GM23338 (cell line): ENCODE measurements around the gene FGF19. TPM values are rescaled to one million over a fixed set of nuclear protein-coding genes. Genes with fewer than 3 reads are reported as not detected.

Experiments used
- ATAC-seq: fragments of 200-7000 bp; cut with Tn5 transposase; 3 replicates; pipeline ENCODE4 v1.9.1; 2020
- DNase-seq: peaks from one replicate; pipeline ENCODE4 v3.0.0-alpha.2; 2015; ENCODE audit warnings: low spot score
- H2AFZ ChIP-seq: fragments of 200-600 bp; sonication (generic); 2 replicates; pipeline ENCODE4 v1.8.0; 2016; ENCODE audit warnings: antibody characterized with exemption, mild to moderate bottlenecking, moderate library complexity
- H3F3A ChIP-seq: fragments of 200-600 bp; sonication (generic); replicated peaks from 2 replicates; pipeline ENCODE4 v1.8.0; 2017; ENCODE audit warnings: antibody characterized with exemption, mixed run types, low read depth
- H3K27ac ChIP-seq: fragments of 200-600 bp; sonication (generic); 2 replicates; pipeline ENCODE4 v1.6.1; 2016; ENCODE audit warnings: low read depth
- H3K27me3 ChIP-seq: fragments of 200-600 bp; sonication (generic); 2 replicates; pipeline ENCODE4 v1.8.0; 2016; ENCODE audit warnings: mild to moderate bottlenecking, mixed run types, moderate library complexity; ENCODE audit not compliant: insufficient read depth
- H3K36me3 ChIP-seq: fragments of 200-600 bp; sonication (generic); 2 replicates; pipeline ENCODE4 v1.8.0; 2016; ENCODE audit warnings: mild to moderate bottlenecking; ENCODE audit not compliant: insufficient read depth
- H3K4me1 ChIP-seq: fragments of 200-600 bp; sonication (generic); 2 replicates; pipeline ENCODE4 v1.8.0; 2016; ENCODE audit warnings: mild to moderate bottlenecking, moderate library complexity; ENCODE audit not compliant: insufficient read depth
- H3K4me2 ChIP-seq: fragments of 200-600 bp; sonication (generic); 2 replicates; pipeline ENCODE4 v1.7.1; 2017; ENCODE audit warnings: mixed run types
- H3K4me3 ChIP-seq: fragments of 200-600 bp; sonication (generic); 2 replicates; pipeline ENCODE4 v1.6.1; 2016; ENCODE audit warnings: mixed run types
- H3K79me2 ChIP-seq: fragments of 200-600 bp; sonication (generic); replicated peaks from 2 replicates; pipeline ENCODE4 v1.8.0; 2017; ENCODE audit warnings: mild to moderate bottlenecking; ENCODE audit not compliant: insufficient read depth
- H3K9me2 ChIP-seq: fragments of 200-600 bp; sonication (generic); 2 replicates; pipeline ENCODE4 v1.8.0; 2017; ENCODE audit not compliant: insufficient read depth
- H4K20me1 ChIP-seq: fragments of 200-600 bp; sonication (generic); replicated peaks from 2 replicates; pipeline ENCODE4 v1.8.0; 2017; ENCODE audit warnings: mild to moderate bottlenecking; ENCODE audit not compliant: insufficient read depth
- H3K27ac Mint-ChIP-seq: 2 replicates; pipeline ENCODE4 v1.8.0; 2020; ENCODE audit warnings: inconsistent platforms, mild to moderate bottlenecking, moderate library complexity, mixed read lengths
- H3K27me3 Mint-ChIP-seq: 3 replicates; pipeline ENCODE4 v1.8.0; 2022; ENCODE audit warnings: low read depth, mild to moderate bottlenecking, moderate library complexity, mixed read lengths, inconsistent platforms; ENCODE audit not compliant: insufficient read depth, poor library complexity
- H3K36me3 Mint-ChIP-seq: 3 replicates; pipeline ENCODE4 v1.8.0; 2021; ENCODE audit warnings: low read depth, mild to moderate bottlenecking, inconsistent platforms, moderate library complexity, mixed read lengths
- H3K4me1 Mint-ChIP-seq: 3 replicates; pipeline ENCODE4 v1.8.0; 2020; ENCODE audit warnings: mild to moderate bottlenecking, inconsistent platforms, mixed read lengths
- H3K4me3 Mint-ChIP-seq: 3 replicates; pipeline ENCODE4 v1.8.0; 2021; ENCODE audit warnings: moderate library complexity, mild to moderate bottlenecking, inconsistent platforms, mixed read lengths
- H3K9me3 Mint-ChIP-seq: 3 replicates; pipeline ENCODE4 v1.8.0; 2020; ENCODE audit warnings: moderate library complexity, mild to moderate bottlenecking, inconsistent platforms, mixed read lengths
- CREB1 ChIP-seq: fragments of 250-450 bp; sonication (Bioruptor Pico); IDR thresholded peaks from 2 replicates; pipeline ENCODE4 v1.5.0; 2020; ENCODE audit warnings: low read depth, mild to moderate bottlenecking, moderate library complexity
- CTCF ChIP-seq, 2 experiments: fragments of 200-600 bp in 1 of 2; sonication (generic) in 1 of 2; conservative IDR thresholded peaks; 2 replicates each; pipeline versions ENCODE4 v1.5.1 to v1.6.1; 2016 to 2017; ENCODE audit warnings: antibody characterized with exemption in 2 of 2, low read depth in 2 of 2, mild to moderate bottlenecking in 2 of 2, moderate library complexity in 1 of 2
- ETS1 ChIP-seq: IDR thresholded peaks from 2 replicates; pipeline ENCODE4 v1.6.1; 2016; ENCODE audit warnings: antibody characterized with exemption
- EZH2 ChIP-seq: fragments of 200-600 bp; sonication (generic); IDR thresholded peaks from one replicate; pipeline ENCODE4 v1.8.0; 2017; ENCODE audit warnings: antibody characterized with exemption, mild to moderate bottlenecking, low read depth; ENCODE audit not compliant: unreplicated experiment
- JUNB ChIP-seq: IDR thresholded peaks from one replicate; pipeline ENCODE4 v1.6.1; 2016; ENCODE audit warnings: antibody characterized with exemption; ENCODE audit not compliant: unreplicated experiment
- NANOG ChIP-seq: IDR thresholded peaks from 2 replicates; pipeline ENCODE4 v1.6.1; 2016; ENCODE audit warnings: antibody characterized with exemption, borderline replicate concordance
- POLR2AphosphoS5 ChIP-seq: IDR thresholded peaks from 2 replicates; pipeline ENCODE4 v1.6.1; 2016; ENCODE audit warnings: antibody characterized with exemption, low read depth
- REST ChIP-seq: IDR thresholded peaks from one replicate; pipeline ENCODE4 v1.6.1; 2018; ENCODE audit warnings: antibody characterized with exemption; ENCODE audit not compliant: unreplicated experiment
- STAT1 ChIP-seq: IDR thresholded peaks from one replicate; pipeline ENCODE4 v1.6.1; 2016; ENCODE audit warnings: antibody characterized with exemption; ENCODE audit not compliant: unreplicated experiment
- ZNF114 ChIP-seq: fragments of 250-450 bp; sonication (Bioruptor Pico); IDR thresholded peaks from 2 replicates; pipeline ENCODE4 v1.5.0; 2020; ENCODE audit warnings: mild to moderate bottlenecking, moderate library complexity
- ZNF331 ChIP-seq: fragments of 250-450 bp; sonication (Bioruptor Pico); IDR thresholded peaks from 2 replicates; pipeline ENCODE4 v1.5.0; 2020; ENCODE audit warnings: low read depth, mild to moderate bottlenecking, moderate library complexity
- ZNF462 ChIP-seq: fragments of 250-450 bp; sonication (Bioruptor Pico); IDR thresholded peaks from 2 replicates; pipeline ENCODE4 v1.5.0; 2020; ENCODE audit warnings: mild to moderate bottlenecking, moderate library complexity
- polyA plus RNA-seq: library from polyadenylated mRNA; unstranded; fragments of >200 nt; fragmentation: Nextera tagmentation; extraction: Ambion mirVana; gene quantifications from 2 replicates; pipeline ENCODE4 v1.2.1, GENCODE V29; 2016
- total RNA-seq: library from RNA; depleted of rRNA; stranded (reverse); fragments of >200 nt; shearing (Covaris generic); gene quantifications from 2 replicates; pipeline ENCODE4 v1.2.3, GENCODE V29; 2014

Gene FGF19
- total and polyA plus RNA-seq, 2 experiments from 2014 or later: 21.7 to 36.1 TPM

- Histone ChIP-seq H3K27me3 (no peaks in the 10 kb centered on the region), H3K4me3 (no peak overlapping the region), H3K36me3 (peaks cover 6% of the 10 kb centered on the region; the same call in 1 of the 2 replicates), H3K9me2 (no peaks in the 10 kb centered on the region), H2AFZ (no peak overlapping the region), H3K4me1 (peaks cover 6% of the 10 kb centered on the region), H3K4me2 (no peak overlapping the region), H4K20me1 (peaks cover 4% of the 10 kb centered on the region; the same call in 1 of the 2 replicates), H3K27ac (no peak overlapping the region), H3F3A (peaks cover 13% of the 10 kb centered on the region; the same call in 1 of the 2 replicates), H3K79me2 (peaks cover 33% of the 10 kb centered on the region)
- peaks cover 7% of the 10 kb centered on the region for H3K27me3 Mint-ChIP-seq
- no peak overlapping the region for H3K27ac Mint-ChIP-seq
- TF ChIP-seq CREB1 (no peak), STAT1 (no peak), NANOG (no peak), REST (no peak), POLR2AphosphoS5 (no peak), EZH2 (no peak), ZNF331 (CRISPR knock-in tag) (no peak), JUNB (no peak), ETS1 (no peak), ZNF462 (CRISPR knock-in tag) (no peak), ZNF114 (CRISPR knock-in tag) (no peak), CTCF (conservative IDR thresholded peaks at IDR 0.05; ENCODE audit: low read depth in 2 of 2) (no peak)
- no peak overlapping the region for H3K4me3 Mint-ChIP-seq
- H3K9me3 Mint-ChIP-seq: no peaks in the 10 kb centered on the region
- peaks cover 39% of the 10 kb centered on the region for H3K36me3 Mint-ChIP-seq
- H3K4me1 Mint-ChIP-seq: peaks cover 10% of the 10 kb centered on the region; the same call in 2 of the 3 replicates
- no peak for ATAC-seq
- DNase-seq: no peak
These were observed 31.9 kb downstream of the FGF19 start for GRCh38 chr11:69671734-69672465.
